ENCODE data around the gene TNNI3K.

Gene TNNI3K

GRCh38 chr1:74465193-74465681 lies 230.1 kb downstream of the TNNI3K start:
- H3K27me3 ChIP-seq (ENCODE audit: insufficient read depth, poor library complexity, severe bottlenecking), result no peaks in the 10 kb centered on the region
- TF ChIP-seq CTCF (IDR thresholded peaks at IDR 0.05; ENCODE audit: insufficient read depth, low read length) (no peak), SPI1 (IDR thresholded peaks at IDR 0.05; ENCODE audit: borderline replicate concordance, low read depth) (no peak), POLR2AphosphoS5 (IDR thresholded peaks at IDR 0.05; ENCODE audit: low read depth) (no peak), GABPA (IDR thresholded peaks at IDR 0.05; ENCODE audit: low read depth) (no peak), REST (IDR thresholded peaks at IDR 0.05; ENCODE audit: insufficient replicate concordance, low read depth) (no peak)
- no peak overlapping the region for H3K4me3 ChIP-seq (replicated peaks; ENCODE audit: insufficient read depth, low read length)
- H3K27ac ChIP-seq (replicated peaks), result no peak overlapping the region
- DNase-seq (ENCODE audit: low read depth in 1 of 2, low spot score in 1 of 2), result no peak

- no peaks in the 10 kb centered on the region for H3K27me3 ChIP-seq (ENCODE audit: insufficient read depth, poor library complexity, severe bottlenecking)
- TF ChIP-seq GABPA (IDR thresholded peaks at IDR 0.05; ENCODE audit: low read depth) (no peak), REST (IDR thresholded peaks at IDR 0.05; ENCODE audit: insufficient replicate concordance, low read depth) (no peak), CTCF (IDR thresholded peaks at IDR 0.05; ENCODE audit: insufficient read depth, low read length) (no peak), SPI1 (IDR thresholded peaks at IDR 0.05; ENCODE audit: borderline replicate concordance, low read depth) (no peak), POLR2AphosphoS5 (IDR thresholded peaks at IDR 0.05; ENCODE audit: low read depth) (no peak)
- H3K27ac ChIP-seq (replicated peaks), result no peak overlapping the region
- H3K4me3 ChIP-seq (replicated peaks; ENCODE audit: insufficient read depth, low read length), result no peak overlapping the region
- no peak for DNase-seq (ENCODE audit: low read depth in 1 of 2, low spot score in 1 of 2)
Measured at GRCh38 chr1:74467786-74468377, 232.7 kb downstream of the TNNI3K start.

- H3K27me3 ChIP-seq (ENCODE audit: insufficient read depth, poor library complexity, severe bottlenecking), result no peaks in the 10 kb centered on the region
- no peak overlapping the region for H3K27ac ChIP-seq (replicated peaks)
- TF ChIP-seq REST (IDR thresholded peaks at IDR 0.05; ENCODE audit: insufficient replicate concordance, low read depth) (no peak), GABPA (IDR thresholded peaks at IDR 0.05; ENCODE audit: low read depth) (no peak), CTCF (IDR thresholded peaks at IDR 0.05; ENCODE audit: insufficient read depth, low read length) (no peak), POLR2AphosphoS5 (IDR thresholded peaks at IDR 0.05; ENCODE audit: low read depth) (no peak), SPI1 (IDR thresholded peaks at IDR 0.05; ENCODE audit: borderline replicate concordance, low read depth) (no peak)
- DNase-seq (ENCODE audit: low read depth in 1 of 2, low spot score in 1 of 2), result no peak
- H3K4me3 ChIP-seq (replicated peaks; ENCODE audit: insufficient read depth, low read length), result no peak overlapping the region
Measured at GRCh38 chr1:74468982-74469603, 233.9 kb downstream of the TNNI3K start.

Measured in HL-60 (cell line).